Liver (tissue), 9 donors: ENCODE measurements around the gene KCNMA1. TPM values are rescaled to one million over a fixed set of nuclear protein-coding genes. Genes with fewer than 3 reads are reported as not detected.

Source experiments
- DNase-seq: peaks from one replicate; pipeline ENCODE4 v3.0.0-alpha.2; 2017; ENCODE audit warnings: low spot score
- H3K27ac ChIP-seq, 2 donors: one replicate each; pipeline ENCODE4 v1.7.0; 2013; ENCODE audit warnings: inconsistent platforms in 2 of 2, low read length in 2 of 2, control low read depth in 1 of 2, low read depth in 1 of 2, mild to moderate bottlenecking in 1 of 2
- H3K27me3 ChIP-seq, 4 donors: one replicate each; pipeline versions ENCODE4 v1.6.1 to v1.7.0; 2013; ENCODE audit warnings: low read length in 3 of 4, inconsistent platforms in 1 of 4, mild to moderate bottlenecking in 1 of 4, moderate library complexity in 1 of 4; ENCODE audit not compliant: control insufficient read depth in 4 of 4, insufficient read depth in 4 of 4
- H3K36me3 ChIP-seq, 4 donors: one replicate each; pipeline versions ENCODE4 v1.6.1 to v1.7.0; 2013; ENCODE audit warnings: low read length in 3 of 4, mild to moderate bottlenecking in 3 of 4, low read depth in 1 of 4, moderate library complexity in 1 of 4; ENCODE audit not compliant: control insufficient read depth in 4 of 4, insufficient read depth in 3 of 4
- H3K4me1 ChIP-seq, 4 donors: one replicate each; pipeline versions ENCODE4 v1.6.1 to v1.7.0; 2013; ENCODE audit warnings: low read length in 3 of 4, mild to moderate bottlenecking in 3 of 4, moderate library complexity in 1 of 4; ENCODE audit not compliant: control insufficient read depth in 4 of 4, insufficient read depth in 4 of 4
- H3K4me3 ChIP-seq, 3 donors: one replicate each; pipeline versions ENCODE4 v1.6.1 to v1.7.0; 2013; ENCODE audit warnings: low read length in 3 of 3, control low read depth in 1 of 3, low read depth in 1 of 3, mild to moderate bottlenecking in 1 of 3
- H3K9ac ChIP-seq, 2 donors: one replicate each; pipeline ENCODE4 v1.7.0; 2013; ENCODE audit warnings: low read length in 2 of 2, mild to moderate bottlenecking in 2 of 2, moderate library complexity in 2 of 2, control low read depth in 1 of 2, low read depth in 1 of 2
- H3K9me3 ChIP-seq, 4 donors: one replicate each; pipeline versions ENCODE4 v1.6.1 to v1.7.0; 2013; ENCODE audit warnings: low read length in 3 of 4; ENCODE audit not compliant: control insufficient read depth in 4 of 4
- EGR1 ChIP-seq, 2 donors: IDR thresholded peaks; 2 replicates each; pipeline ENCODE4 v1.6.1; 2016 to 2018; ENCODE audit warnings: antibody characterized with exemption in 2 of 2, low read depth in 2 of 2
- FOXA1 ChIP-seq: IDR thresholded peaks from 2 replicates; pipeline ENCODE4 v1.6.1; 2016; ENCODE audit warnings: antibody characterized with exemption
- GABPA ChIP-seq, 2 donors: IDR thresholded peaks in 1 of 2; conservative IDR thresholded peaks in 1 of 2; 2 replicates each; pipeline ENCODE4 v1.6.1; 2016; ENCODE audit warnings: antibody characterized with exemption in 2 of 2, mild to moderate bottlenecking in 1 of 2, moderate library complexity in 1 of 2
- HNF4A ChIP-seq, 2 donors: conservative IDR thresholded peaks; 2 replicates each; pipeline ENCODE4 v1.6.1; 2016; ENCODE audit warnings: antibody characterized with exemption in 2 of 2, mild to moderate bottlenecking in 2 of 2
- HNF4G ChIP-seq: IDR thresholded peaks from 2 replicates; pipeline ENCODE4 v1.6.1; 2016; ENCODE audit warnings: antibody characterized with exemption
- JUND ChIP-seq, 2 donors: IDR thresholded peaks; 2 replicates each; pipeline ENCODE4 v1.6.1; 2016; ENCODE audit warnings: antibody characterized with exemption in 2 of 2
- NR2F2 ChIP-seq: IDR thresholded peaks from 2 replicates; pipeline ENCODE4 v1.6.1; 2016; ENCODE audit warnings: antibody characterized with exemption
- RAD21 ChIP-seq, 2 donors: IDR thresholded peaks; 2 replicates each; pipeline ENCODE4 v1.6.1; 2016; ENCODE audit warnings: antibody characterized with exemption in 2 of 2, mild to moderate bottlenecking in 2 of 2
- RXRA ChIP-seq, 2 donors: IDR thresholded peaks; 2 replicates each; pipeline ENCODE4 v1.6.1; 2017 to 2018; ENCODE audit warnings: antibody characterized with exemption in 2 of 2, mild to moderate bottlenecking in 1 of 2
- SP1 ChIP-seq: IDR thresholded peaks from 2 replicates; pipeline ENCODE4 v1.6.1; 2018; ENCODE audit warnings: antibody characterized with exemption, mild to moderate bottlenecking
- TAF1 ChIP-seq: conservative IDR thresholded peaks from 2 replicates; pipeline ENCODE4 v1.6.1; 2016; ENCODE audit warnings: antibody characterized with exemption, mild to moderate bottlenecking
- YY1 ChIP-seq: IDR thresholded peaks from 2 replicates; pipeline ENCODE4 v1.6.1; 2016; ENCODE audit warnings: antibody characterized with exemption, mild to moderate bottlenecking
- WGBS: extraction: QIAGEN DNeasy Blood & Tissue Kit; methylation state at CpG from one replicate; pipeline ENCODE4 v1.1.7; 2013; 5-methylcytosine and 5-hydroxymethylcytosine counted together
- polyA plus RNA-seq, 2 donors: library from polyadenylated mRNA; stranded (reverse) in 1 of 2; unstranded in 1 of 2; fragments of 200-250 nt in 1 of 2; fragments of >200 nt in 1 of 2; fragmentation: Nextera tagmentation in 1 of 2; extraction: Ambion mirVana in 1 of 2; gene quantifications; one replicate each; pipeline versions ENCODE4 v1.2.1 to v1.2.3, GENCODE V29; 2013 to 2015
- total RNA-seq, 2 donors: library from RNA; depleted of rRNA; stranded (reverse); fragments of >200 nt; gene quantifications; one replicate each; pipeline ENCODE4 v1.2.3, GENCODE V29; 2014
- TF ChIP-seq, protein P1 (sequence below): IDR thresholded peaks from 2 replicates; pipeline ENCODE4 v1.6.1; 2016; ENCODE audit warnings: antibody characterized with exemption
- TF ChIP-seq, protein P2 (sequence below): IDR thresholded peaks from 2 replicates; pipeline ENCODE4 v1.6.1; 2016; ENCODE audit warnings: antibody characterized with exemption, mild to moderate bottlenecking
- TF ChIP-seq, protein P3 (sequence below): IDR thresholded peaks from 2 replicates; pipeline ENCODE4 v1.6.1; 2016; ENCODE audit warnings: antibody characterized with exemption
- donor health status: healthy.
- donor health status: healthy.
- donor health status: healthy.
- donor health status: healthy.
- donor health status: healthy.

KCNMA1 gene
- total and polyA plus RNA-seq, 4 donors, result 2.5 to 9.7 (median 4.7) TPM

DNA sequence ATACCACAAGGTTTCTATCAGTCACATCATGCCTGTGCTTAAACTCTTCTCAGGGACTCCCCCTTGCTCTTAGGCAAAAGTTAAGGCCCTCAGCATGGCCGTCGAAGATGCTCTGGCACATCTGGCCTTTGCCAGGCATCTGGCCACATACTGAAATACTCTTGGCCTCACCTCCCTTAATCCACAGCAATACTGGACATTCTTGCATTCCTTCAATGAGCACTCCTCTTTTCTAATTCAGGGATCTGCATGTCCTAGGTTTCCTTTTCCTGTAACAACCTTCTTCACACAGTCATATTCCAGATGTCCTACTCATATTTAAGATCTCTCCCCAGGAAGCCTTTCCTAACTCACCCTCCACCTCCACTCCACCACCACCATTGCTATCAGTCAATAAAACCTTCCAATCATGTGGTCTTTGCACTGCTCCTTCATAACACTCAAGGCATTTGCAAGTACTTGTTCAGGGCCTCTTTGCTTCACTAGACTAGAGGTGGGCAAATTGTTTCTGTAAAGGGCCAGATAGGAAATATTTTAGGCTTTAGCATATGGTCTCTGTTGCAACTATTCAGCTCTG, 216.6 kb downstream of the KCNMA1 start:
- WGBS, result 92% methylated on average over 2 of the region's 2 CpGs
- H3K27ac ChIP-seq, result no peak overlapping the region
- TF ChIP-seq RXRA (IDR thresholded peaks at IDR 0.05), result no peak
- TF ChIP-seq EGR1 (IDR thresholded peaks at IDR 0.05; ENCODE audit: low read depth in 2 of 2), result no peak
- TF ChIP-seq SP1, result no peak
- no peak for TF ChIP-seq TAF1
- TF ChIP-seq HNF4A (conservative IDR thresholded peaks at IDR 0.05), result no peak
- TF ChIP-seq, protein P1, sequence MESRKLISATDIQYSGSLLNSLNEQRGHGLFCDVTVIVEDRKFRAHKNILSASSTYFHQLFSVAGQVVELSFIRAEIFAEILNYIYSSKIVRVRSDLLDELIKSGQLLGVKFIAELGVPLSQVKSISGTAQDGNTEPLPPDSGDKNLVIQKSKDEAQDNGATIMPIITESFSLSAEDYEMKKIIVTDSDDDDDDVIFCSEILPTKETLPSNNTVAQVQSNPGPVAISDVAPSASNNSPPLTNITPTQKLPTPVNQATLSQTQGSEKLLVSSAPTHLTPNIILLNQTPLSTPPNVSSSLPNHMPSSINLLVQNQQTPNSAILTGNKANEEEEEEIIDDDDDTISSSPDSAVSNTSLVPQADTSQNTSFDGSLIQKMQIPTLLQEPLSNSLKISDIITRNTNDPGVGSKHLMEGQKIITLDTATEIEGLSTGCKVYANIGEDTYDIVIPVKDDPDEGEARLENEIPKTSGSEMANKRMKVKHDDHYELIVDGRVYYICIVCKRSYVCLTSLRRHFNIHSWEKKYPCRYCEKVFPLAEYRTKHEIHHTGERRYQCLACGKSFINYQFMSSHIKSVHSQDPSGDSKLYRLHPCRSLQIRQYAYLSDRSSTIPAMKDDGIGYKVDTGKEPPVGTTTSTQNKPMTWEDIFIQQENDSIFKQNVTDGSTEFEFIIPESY, result no peak
- TF ChIP-seq, protein P2, sequence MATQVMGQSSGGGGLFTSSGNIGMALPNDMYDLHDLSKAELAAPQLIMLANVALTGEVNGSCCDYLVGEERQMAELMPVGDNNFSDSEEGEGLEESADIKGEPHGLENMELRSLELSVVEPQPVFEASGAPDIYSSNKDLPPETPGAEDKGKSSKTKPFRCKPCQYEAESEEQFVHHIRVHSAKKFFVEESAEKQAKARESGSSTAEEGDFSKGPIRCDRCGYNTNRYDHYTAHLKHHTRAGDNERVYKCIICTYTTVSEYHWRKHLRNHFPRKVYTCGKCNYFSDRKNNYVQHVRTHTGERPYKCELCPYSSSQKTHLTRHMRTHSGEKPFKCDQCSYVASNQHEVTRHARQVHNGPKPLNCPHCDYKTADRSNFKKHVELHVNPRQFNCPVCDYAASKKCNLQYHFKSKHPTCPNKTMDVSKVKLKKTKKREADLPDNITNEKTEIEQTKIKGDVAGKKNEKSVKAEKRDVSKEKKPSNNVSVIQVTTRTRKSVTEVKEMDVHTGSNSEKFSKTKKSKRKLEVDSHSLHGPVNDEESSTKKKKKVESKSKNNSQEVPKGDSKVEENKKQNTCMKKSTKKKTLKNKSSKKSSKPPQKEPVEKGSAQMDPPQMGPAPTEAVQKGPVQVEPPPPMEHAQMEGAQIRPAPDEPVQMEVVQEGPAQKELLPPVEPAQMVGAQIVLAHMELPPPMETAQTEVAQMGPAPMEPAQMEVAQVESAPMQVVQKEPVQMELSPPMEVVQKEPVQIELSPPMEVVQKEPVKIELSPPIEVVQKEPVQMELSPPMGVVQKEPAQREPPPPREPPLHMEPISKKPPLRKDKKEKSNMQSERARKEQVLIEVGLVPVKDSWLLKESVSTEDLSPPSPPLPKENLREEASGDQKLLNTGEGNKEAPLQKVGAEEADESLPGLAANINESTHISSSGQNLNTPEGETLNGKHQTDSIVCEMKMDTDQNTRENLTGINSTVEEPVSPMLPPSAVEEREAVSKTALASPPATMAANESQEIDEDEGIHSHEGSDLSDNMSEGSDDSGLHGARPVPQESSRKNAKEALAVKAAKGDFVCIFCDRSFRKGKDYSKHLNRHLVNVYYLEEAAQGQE, result no peak
- no peak for TF ChIP-seq NR2F2
- TF ChIP-seq FOXA1, result no peak
- TF ChIP-seq HNF4G, result no peak
- no peak for TF ChIP-seq YY1
- TF ChIP-seq, protein P3, sequence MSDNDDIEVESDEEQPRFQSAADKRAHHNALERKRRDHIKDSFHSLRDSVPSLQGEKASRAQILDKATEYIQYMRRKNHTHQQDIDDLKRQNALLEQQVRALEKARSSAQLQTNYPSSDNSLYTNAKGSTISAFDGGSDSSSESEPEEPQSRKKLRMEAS, result no peak

DNA sequence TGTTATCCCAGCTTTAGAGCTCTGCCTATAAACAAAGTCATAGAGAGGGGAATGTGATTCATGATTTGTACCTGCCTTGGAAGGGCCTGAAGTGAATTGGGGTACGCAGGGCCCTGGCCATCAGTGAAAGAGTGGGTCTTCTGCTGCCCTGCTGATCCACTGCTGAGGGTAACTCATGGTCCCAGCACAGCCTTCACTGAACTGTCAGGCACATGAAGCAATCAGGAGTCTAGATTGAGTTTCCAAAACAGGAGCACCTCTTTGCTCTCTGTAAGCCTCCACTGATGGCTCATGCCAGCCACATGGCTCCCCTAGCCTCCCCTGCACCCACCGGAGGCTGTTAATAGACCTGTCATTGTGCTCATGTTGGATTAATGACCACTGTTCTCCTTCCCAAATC, 217.6 kb downstream of the KCNMA1 start:
- H3K27ac ChIP-seq, result no peak overlapping the region
- 93% methylated on average over 2 of the region's 2 CpGs for WGBS

More for the DNA sequence above, 216.6 kb downstream of the KCNMA1 start:
- no peak for DNase-seq
- Histone ChIP-seq H3K9ac (no peak overlapping the region), H3K4me3 (no peak overlapping the region), H3K27me3 (no peaks in the 10 kb centered on the region), H3K4me1 (no peaks in the 10 kb centered on the region), H3K36me3 (no peaks in the 10 kb centered on the region), H3K9me3 (no peaks in the 10 kb centered on the region)

More for the DNA sequence above, 217.6 kb downstream of the KCNMA1 start:
- H3K4me1 ChIP-seq, result no peaks in the 10 kb centered on the region
- DNase-seq, result no peak
- H3K36me3 ChIP-seq, result no peaks in the 10 kb centered on the region
- no peaks in the 10 kb centered on the region for H3K9me3 ChIP-seq
- TF ChIP-seq NR2F2 (no peak), EGR1 (IDR thresholded peaks at IDR 0.05; ENCODE audit: low read depth in 2 of 2) (no peak), GABPA (IDR thresholded peaks at IDR 0.05 in 1 of 2, conservative IDR thresholded peaks at IDR 0.05 in 1 of 2) (no peak), RAD21 (IDR thresholded peaks at IDR 0.05) (no peak), HNF4A (conservative IDR thresholded peaks at IDR 0.05) (no peak), JUND (IDR thresholded peaks at IDR 0.05) (no peak)
- TF ChIP-seq, protein P3, result no peak
- H3K4me3 ChIP-seq, result no peak overlapping the region
- no peaks in the 10 kb centered on the region for H3K27me3 ChIP-seq
- no peak overlapping the region for H3K9ac ChIP-seq
